GM15510 (cell line): ENCODE results near the gene RARB.

Experiments
- POLR2A ChIP-seq: IDR thresholded peaks from 3 replicates; pipeline ENCODE4 v1.6.1; 2011; ENCODE audit warnings: borderline replicate concordance; ENCODE audit not compliant: insufficient read length; ENCODE audit errors: extremely low read depth

RARB gene

GRCh38 chr3:25603703-25604102, 175.6 kb downstream of the RARB start:
- no peak for TF ChIP-seq POLR2A

- TF ChIP-seq POLR2A, result no peak
These were observed 176.2 kb downstream of the RARB start for GRCh38 chr3:25604107-25604805.

GRCh38 chr3:25610167-25610566, 182.1 kb downstream of the RARB start:
- TF ChIP-seq POLR2A, result no peak

GRCh38 chr3:25610779-25611178, 182.7 kb downstream of the RARB start:
- TF ChIP-seq POLR2A, result no peak

- no peak for TF ChIP-seq POLR2A
These were observed 183.1 kb downstream of the RARB start for GRCh38 chr3:25611193-25611592.

- no peak for TF ChIP-seq POLR2A
These were observed 190.0 kb downstream of the RARB start for GRCh38 chr3:25618028-25618427.

- no peak for TF ChIP-seq POLR2A
These were observed 191.3 kb downstream of the RARB start for GRCh38 chr3:25619382-25619781.

- TF ChIP-seq POLR2A, result no peak
These were observed 192.4 kb downstream of the RARB start for GRCh38 chr3:25620493-25620892.

- TF ChIP-seq POLR2A, result no peak
These were observed 193.0 kb downstream of the RARB start for GRCh38 chr3:25621087-25621486.

GRCh38 chr3:25631989-25632388, 203.9 kb downstream of the RARB start:
- TF ChIP-seq POLR2A, result no peak

GRCh38 chr3:25633919-25634318, 205.9 kb downstream of the RARB start:
- no peak for TF ChIP-seq POLR2A

GRCh38 chr3:25635038-25635437, 207.0 kb downstream of the RARB start:
- no peak for TF ChIP-seq POLR2A
